HUES6 (cell line): ENCODE measurements around the gene BMX.

Source experiments
- H3K27ac ChIP-seq: 2 replicates; pipeline ENCODE4 v1.7.0; 2013; ENCODE audit warnings: low read depth, mild to moderate bottlenecking, low read length, inconsistent platforms
- H3K27me3 ChIP-seq: 2 replicates; pipeline ENCODE4 v1.6.1; 2013; ENCODE audit warnings: low read length; ENCODE audit not compliant: control insufficient read depth, insufficient read depth
- H3K36me3 ChIP-seq: 2 replicates; pipeline ENCODE4 v1.6.1; 2013; ENCODE audit warnings: low read length; ENCODE audit not compliant: control insufficient read depth, insufficient read depth
- H3K4me1 ChIP-seq: 2 replicates; pipeline ENCODE4 v1.6.1; 2013; ENCODE audit warnings: low read length; ENCODE audit not compliant: control insufficient read depth, insufficient read depth
- H3K4me3 ChIP-seq: 2 replicates; pipeline ENCODE4 v1.5.1; 2013; ENCODE audit warnings: low read depth, low read length
- H3K9ac ChIP-seq: one replicate; pipeline ENCODE4 v1.6.1; 2013; ENCODE audit warnings: mild to moderate bottlenecking, low read length
- H3K9me3 ChIP-seq: 2 replicates; pipeline ENCODE4 v1.6.1; 2013; ENCODE audit warnings: low read depth, low read length; ENCODE audit not compliant: control insufficient read depth, insufficient read depth

BMX gene

GRCh38 chrX:15601932-15602331, 101.3 kb downstream of the BMX start:
- no peak overlapping the region for H3K4me3 ChIP-seq
- no peaks in the 10 kb centered on the region for H3K36me3 ChIP-seq
- H3K9ac ChIP-seq = no peak overlapping the region
- H3K27ac ChIP-seq = no peak overlapping the region
- H3K4me1 ChIP-seq = peaks cover 13% of the 10 kb centered on the region; the same call in 1 of the 2 replicates
- H3K27me3 ChIP-seq = peaks cover 22% of the 10 kb centered on the region; the same call in 1 of the 2 replicates
- H3K9me3 ChIP-seq = no peaks in the 10 kb centered on the region

GRCh38 chrX:15602761-15603160, 102.2 kb downstream of the BMX start:
- Histone ChIP-seq H3K36me3 (no peaks in the 10 kb centered on the region), H3K4me3 (no peak overlapping the region), H3K9ac (no peak overlapping the region), H3K27me3 (peaks cover 21% of the 10 kb centered on the region; the same call in 1 of the 2 replicates), H3K9me3 (no peaks in the 10 kb centered on the region), H3K4me1 (peaks cover 13% of the 10 kb centered on the region; the same call in 1 of the 2 replicates), H3K27ac (no peak overlapping the region)

GRCh38 chrX:15605226-15605625, 104.6 kb downstream of the BMX start:
- Histone ChIP-seq H3K27ac (no peak overlapping the region), H3K9ac (no peak overlapping the region), H3K4me1 (peaks cover 5% of the 10 kb centered on the region; the same call in 1 of the 2 replicates), H3K9me3 (no peaks in the 10 kb centered on the region), H3K4me3 (no peak overlapping the region), H3K27me3 (peaks cover 19% of the 10 kb centered on the region; the same call in 1 of the 2 replicates), H3K36me3 (no peaks in the 10 kb centered on the region)
